D341Med (cell line): ENCODE data around the gene PKD1L1.
"Not testable (repeated sequence)": the region's sequence is repeated elsewhere in the genome, so short reads cannot be mapped to it uniquely, and the experiment has no call there.

ENCODE experiments used
- DNase-seq: peaks from one replicate; pipeline ENCODE4 v3.0.0; 2012; ENCODE audit warnings: low spot score

Gene PKD1L1, protein sequence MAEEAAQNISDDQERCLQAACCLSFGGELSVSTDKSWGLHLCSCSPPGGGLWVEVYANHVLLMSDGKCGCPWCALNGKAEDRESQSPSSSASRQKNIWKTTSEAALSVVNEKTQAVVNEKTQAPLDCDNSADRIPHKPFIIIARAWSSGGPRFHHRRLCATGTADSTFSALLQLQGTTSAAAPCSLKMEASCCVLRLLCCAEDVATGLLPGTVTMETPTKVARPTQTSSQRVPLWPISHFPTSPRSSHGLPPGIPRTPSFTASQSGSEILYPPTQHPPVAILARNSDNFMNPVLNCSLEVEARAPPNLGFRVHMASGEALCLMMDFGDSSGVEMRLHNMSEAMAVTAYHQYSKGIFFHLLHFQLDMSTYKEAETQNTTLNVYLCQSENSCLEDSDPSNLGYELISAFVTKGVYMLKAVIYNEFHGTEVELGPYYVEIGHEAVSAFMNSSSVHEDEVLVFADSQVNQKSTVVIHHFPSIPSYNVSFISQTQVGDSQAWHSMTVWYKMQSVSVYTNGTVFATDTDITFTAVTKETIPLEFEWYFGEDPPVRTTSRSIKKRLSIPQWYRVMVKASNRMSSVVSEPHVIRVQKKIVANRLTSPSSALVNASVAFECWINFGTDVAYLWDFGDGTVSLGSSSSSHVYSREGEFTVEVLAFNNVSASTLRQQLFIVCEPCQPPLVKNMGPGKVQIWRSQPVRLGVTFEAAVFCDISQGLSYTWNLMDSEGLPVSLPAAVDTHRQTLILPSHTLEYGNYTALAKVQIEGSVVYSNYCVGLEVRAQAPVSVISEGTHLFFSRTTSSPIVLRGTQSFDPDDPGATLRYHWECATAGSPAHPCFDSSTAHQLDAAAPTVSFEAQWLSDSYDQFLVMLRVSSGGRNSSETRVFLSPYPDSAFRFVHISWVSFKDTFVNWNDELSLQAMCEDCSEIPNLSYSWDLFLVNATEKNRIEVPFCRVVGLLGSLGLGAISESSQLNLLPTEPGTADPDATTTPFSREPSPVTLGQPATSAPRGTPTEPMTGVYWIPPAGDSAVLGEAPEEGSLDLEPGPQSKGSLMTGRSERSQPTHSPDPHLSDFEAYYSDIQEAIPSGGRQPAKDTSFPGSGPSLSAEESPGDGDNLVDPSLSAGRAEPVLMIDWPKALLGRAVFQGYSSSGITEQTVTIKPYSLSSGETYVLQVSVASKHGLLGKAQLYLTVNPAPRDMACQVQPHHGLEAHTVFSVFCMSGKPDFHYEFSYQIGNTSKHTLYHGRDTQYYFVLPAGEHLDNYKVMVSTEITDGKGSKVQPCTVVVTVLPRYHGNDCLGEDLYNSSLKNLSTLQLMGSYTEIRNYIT (N-terminal part only)

DNA sequence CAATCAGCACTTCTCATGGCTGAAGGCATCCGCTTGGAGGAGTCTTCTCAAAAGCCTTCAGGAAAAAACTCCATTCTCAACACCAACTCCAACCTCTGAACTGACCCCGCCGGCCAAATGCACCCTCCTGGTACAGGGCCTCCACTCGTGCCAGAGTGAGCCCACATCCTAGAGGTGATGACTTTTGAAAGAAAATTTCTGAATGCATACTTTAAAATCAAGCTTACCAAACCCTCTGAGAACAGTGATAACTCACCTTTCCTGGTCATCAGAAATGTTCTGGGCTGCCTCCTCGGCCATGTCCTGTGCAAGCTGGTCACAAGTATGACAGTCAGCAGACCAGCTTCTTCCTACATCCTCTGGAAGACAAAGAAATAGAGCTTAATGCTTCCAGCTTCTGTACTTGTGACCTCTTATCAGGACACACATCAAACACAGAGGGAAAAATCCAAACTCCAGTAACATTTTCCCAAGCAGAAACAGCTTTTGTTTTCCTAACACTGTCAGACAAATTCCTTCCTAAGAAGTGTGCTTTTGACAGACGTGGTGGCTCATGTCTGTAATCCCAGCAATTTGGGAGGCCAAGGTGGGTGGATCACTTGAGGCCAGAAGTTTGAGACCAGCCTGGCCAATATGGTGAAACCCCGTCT is at the start of gene PKD1L1:
TSS of gene PKD1L1 (minus strand) at position 326 of the 650 bp plus-strand sequence. CDS start at position 300, 26 bp downstream.
- no peak for DNase-seq

DNA sequence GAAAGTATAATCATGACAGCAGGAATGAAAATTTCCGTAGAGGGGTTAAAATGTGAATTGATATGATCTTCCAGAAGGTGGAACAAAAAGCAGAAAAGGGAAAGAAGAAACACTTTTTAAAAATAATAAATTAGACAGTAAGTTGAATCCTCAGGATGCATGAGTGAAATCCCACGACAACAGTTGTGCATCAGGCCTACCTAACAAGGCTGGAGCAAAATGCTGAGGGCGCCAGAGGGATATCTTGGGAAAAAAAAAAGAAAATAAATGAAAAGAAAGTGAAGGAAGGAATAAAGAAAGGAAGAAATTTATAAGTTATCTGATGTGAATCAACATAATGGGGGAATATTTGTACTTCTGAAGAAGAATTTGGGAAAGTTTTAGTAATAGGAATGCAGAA is 44.2 kb upstream of the PKD1L1 start:
- no peak for DNase-seq

DNA sequence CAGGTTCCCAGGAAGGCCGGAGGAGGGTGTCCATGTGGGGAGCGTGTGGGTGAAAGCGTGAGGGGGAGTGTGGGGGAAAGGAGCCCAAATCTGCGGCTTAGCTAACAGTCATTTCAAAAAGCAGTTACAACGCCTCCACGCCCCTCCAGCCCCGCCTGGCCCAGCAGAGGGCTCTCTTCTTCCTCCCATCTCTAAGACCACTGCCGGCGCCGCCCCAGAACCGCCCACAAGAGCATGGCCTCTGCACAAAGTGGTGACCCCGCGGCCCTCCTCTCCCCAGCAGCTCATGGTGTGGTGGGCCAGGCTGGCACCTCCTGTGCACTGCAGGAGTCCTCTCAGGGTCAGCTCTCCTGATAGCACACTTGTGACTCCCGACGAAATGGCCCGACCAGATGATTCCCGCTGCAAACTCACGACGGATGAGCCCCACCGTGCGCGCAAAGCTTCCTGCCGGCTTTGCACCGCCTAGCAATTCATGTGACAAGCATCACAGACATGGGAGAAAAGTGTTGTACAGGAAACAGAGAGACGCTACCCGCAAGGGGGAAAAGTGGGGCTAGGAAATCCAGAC is 43.6 kb upstream of the PKD1L1 start:
- peak; percentile 88 for DNase-seq

DNA sequence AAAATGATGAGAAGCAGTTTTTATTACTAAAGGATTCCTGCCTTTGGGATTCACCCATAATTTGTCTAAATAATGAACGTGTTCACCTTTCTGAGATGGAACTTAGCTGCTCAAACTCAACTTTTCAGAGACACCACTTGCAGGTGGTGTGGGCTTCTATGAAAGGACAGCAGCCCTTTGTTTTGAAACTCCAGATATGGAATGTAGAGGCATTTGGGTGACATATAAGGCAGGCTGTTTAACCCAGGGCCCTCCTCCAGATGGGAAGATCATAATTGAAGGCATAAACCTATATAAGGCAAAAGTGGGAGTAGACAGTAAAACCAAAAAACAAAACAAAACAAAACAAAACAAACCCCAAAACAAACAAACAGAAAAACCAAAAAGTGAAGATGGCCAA is 43.0 kb upstream of the PKD1L1 start:
- DNase-seq: no peak

DNA sequence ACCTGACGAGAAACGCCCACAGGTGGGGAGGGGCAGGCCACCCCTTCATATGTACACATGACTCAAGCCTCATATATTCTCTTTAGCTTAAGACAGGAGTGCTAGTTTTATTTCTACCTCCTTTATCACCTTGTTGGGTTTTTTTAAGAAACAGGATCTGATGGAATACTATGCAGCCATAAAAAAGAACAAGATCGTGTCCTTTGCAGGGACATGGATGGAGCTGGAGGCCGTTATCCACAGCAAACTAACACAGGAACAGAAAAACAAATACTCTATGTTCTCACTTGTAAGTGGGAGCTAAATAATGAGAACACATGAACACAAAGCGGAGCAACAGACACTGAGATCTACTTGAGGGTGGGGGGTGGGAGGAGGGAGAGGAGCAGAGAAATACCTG is 42.3 kb upstream of the PKD1L1 start:
- DNase-seq: no peak

DNA sequence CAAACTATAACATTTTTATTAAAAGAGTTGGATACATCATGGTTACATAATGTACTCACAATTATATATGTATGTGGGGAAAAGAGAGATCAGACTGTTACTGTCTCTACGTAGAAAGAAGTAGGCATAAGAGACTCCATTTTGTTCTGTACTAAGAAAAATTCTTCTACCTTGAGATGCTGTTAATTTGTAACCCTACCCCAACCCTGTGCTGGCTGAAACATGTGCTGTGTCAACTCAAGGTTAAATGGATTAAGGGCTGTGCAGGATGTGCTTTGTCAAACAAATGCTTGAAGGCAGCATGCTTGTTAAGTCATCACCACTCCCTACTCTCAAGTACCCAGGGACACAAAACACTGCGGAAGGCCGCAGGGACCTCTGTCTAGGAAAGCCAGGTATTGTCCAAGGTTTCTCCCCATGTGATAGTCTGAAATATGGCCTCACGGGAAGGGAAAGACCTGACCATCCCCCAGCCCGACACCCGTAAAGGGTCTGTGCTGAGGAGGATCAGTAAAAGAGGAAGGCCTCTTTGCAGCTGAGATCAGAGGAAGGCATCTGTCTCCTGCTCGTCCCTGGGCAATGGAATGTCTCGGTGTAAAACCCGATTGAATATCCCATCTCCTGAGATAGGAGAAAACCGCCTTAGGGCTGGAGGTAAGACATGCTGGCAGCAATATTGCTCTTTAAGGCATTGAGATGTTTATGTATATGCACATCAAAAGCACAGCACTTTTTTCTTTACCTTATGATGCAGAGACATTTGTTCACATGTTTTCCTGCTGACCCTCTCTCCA is 41.5 kb upstream of the PKD1L1 start:
- not testable (repeated sequence) for DNase-seq

DNA sequence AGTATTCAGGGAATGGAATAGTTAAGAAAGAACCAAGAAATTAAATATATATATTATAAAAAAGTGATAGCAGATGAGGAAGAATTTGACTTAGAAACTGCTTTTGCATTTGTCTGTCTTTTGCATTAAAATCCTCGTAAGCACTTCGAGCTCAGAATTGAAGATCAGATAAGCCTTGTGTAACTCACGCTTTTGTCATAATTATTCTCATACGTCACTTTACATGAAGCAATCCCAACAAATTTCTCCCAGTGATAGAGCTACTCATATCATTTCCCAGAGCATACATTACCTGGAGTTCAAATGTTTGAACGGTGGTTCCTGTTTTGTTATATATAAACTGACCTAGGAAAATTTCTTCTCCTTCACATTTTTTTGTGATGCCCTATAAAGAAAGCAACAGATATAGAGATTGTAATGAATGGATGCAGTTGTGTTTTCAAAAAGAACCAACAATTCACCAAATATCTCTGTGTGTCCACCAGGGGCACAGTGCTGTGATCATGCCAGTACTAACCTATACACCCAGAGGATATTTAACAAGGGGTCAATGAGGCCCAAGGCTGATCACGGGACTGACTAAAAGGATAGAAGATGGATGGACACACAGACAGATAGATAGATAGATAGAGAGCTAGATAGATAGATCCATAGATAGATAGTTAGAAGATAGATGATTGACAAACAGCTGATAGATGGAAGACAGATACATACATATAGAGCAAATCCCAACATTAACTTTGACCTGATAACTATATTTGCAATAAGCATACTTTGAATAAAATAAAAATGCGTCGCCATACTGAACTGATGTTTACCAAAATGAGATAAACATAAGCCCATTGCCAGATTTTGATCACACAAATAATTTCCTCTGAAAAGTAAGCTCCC is 40.5 kb upstream of the PKD1L1 start:
- no peak for DNase-seq

DNA sequence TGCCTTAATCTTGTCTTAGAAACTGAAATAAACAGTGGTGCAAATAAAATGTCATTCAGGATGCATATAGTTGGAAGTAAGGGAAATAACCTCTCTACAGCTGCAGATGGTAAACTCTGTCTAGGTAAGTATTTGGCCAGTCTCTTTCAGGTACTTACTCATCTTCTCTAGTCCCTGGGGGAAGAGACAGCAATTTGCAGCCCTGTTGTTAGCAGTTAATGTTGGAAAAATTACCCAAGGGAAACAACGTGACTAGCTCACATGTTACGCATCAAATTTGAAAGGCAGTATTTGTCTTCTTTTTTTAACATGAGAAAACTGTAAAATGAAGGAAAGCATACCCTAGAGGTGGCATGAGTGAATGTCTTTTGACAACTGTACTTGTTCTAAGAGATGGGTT is 34.3 kb upstream of the PKD1L1 start:
- no peak for DNase-seq

DNA sequence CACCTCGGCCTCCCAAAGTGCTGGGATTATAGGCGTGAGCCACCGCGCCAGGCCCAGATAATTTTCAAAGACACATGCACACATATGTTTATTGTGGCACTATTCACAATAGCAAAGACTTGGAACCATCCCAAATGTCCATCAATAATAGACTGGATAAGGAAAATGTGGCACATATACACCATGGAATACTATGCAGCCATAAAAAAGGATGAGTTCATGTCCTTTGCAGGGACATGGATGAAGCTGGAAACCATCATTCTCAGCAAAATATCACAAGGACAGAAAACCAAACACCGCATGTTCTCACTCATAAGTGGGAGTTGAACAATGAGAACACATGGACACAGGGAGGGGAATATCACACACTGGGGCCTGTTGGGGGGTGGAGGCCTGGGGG is 32.4 kb upstream of the PKD1L1 start:
- DNase-seq: not testable (repeated sequence)

DNA sequence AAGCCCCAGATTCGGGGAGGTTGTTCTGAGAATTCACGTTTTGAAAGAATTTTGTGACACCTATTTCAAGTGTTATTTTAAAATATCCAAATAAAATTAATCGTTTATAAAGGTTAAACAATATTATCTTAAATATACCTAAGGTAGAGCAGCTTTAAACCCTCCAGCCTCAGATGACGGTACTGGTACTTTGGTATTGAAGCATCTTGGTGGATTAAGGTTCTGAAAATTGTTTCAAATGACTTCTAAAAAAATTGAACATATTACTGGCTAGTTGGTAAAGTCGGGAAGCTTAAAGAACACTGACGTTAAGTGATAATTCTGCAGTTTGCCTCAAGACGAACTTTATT is 31.5 kb upstream of the PKD1L1 start:
- DNase-seq: no peak

DNA sequence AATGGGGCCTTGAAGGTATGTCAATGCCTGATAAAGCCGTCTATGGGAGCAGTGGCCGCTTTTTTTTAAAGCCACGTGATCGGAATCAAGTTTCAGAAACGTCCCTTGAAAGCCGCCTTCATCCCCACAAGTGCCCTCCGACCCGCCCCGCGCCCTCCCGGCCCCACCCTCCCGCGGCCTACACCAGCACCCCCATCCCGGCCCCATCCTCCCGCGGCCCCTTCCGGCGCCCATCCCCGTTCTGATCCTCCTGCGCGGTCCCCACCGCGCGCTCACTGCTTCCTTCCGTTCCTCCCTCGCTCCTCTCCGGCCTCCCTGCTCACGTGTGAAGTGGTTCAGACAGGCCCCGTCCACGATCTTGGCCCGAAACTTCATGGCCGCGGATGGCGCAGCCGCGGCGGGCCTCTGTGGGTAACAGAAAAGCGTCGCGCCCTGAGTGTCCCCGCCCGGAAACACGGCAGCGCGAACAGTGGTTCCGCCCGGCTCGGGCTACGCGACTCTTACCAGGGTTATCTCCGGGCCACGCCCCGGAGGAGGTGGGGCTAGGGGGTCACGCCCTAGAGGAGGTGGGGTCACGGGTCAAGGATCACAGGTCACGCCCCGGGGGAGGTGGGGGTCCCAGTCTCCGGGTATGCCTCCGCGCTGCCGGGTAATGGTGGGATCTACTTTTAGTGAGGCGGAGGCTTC is 31.0 kb upstream of the PKD1L1 start, which contains the start of gene HUS1:
TSS of gene HUS1 (minus strand) at position 471 of the 687 bp plus-strand sequence. CDS start at position 375, 96 bp downstream.
- peak; percentile 92 for DNase-seq

DNA sequence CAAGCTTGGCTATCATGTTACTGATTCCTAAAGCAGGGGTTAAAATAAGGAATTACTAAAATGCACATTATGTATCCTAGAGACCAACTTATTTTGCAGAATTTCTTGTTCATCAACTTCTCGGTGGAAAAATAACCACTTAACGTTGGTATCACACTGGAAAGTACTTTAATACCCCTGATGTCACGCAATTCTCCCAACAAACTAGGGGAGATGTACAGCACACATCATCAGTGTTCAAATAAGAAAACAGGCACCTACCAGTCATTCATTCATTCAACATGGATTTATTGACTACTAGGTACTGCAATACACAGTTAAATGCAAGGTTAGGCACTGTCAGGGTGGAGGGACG is 30.5 kb upstream of the PKD1L1 start:
- no peak for DNase-seq

DNA sequence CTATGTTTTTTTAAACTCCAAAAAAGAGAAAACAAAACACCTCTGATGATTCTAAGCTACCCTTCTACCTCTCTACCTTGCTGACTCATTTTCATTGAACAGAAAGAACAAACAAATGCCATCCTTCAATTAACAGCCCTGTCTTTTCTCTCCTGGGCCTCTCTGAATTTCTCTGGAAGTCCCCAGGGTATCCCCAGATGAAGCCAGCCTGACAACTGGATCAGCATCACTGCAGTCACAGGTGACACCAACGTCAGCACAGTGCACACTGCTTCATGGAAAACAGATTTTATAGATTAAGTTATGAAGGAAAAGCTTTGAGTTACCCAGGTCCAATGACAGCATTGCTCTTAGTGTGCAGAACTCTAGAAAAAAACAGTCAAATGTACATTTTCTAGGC is 25.5 kb upstream of the PKD1L1 start:
- DNase-seq: no peak

DNA sequence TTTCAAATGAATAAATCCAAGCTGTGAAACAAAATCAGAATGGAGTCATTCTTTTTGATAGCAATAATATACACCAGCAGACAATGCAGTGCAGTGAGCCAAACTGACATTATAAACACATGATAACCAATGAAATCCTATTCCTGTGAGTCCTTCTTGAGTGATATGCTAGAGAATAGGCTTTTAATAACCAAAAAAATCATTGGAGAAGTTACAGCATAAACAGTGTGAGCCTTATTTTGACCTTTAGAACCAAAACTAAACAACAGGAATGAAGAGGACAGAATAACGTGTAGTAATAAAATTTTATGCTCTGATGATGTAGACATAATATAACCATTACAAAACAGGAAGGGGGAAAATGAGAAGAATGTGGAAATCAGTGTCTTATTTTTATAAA is 22.5 kb upstream of the PKD1L1 start:
- DNase-seq: no peak

DNA sequence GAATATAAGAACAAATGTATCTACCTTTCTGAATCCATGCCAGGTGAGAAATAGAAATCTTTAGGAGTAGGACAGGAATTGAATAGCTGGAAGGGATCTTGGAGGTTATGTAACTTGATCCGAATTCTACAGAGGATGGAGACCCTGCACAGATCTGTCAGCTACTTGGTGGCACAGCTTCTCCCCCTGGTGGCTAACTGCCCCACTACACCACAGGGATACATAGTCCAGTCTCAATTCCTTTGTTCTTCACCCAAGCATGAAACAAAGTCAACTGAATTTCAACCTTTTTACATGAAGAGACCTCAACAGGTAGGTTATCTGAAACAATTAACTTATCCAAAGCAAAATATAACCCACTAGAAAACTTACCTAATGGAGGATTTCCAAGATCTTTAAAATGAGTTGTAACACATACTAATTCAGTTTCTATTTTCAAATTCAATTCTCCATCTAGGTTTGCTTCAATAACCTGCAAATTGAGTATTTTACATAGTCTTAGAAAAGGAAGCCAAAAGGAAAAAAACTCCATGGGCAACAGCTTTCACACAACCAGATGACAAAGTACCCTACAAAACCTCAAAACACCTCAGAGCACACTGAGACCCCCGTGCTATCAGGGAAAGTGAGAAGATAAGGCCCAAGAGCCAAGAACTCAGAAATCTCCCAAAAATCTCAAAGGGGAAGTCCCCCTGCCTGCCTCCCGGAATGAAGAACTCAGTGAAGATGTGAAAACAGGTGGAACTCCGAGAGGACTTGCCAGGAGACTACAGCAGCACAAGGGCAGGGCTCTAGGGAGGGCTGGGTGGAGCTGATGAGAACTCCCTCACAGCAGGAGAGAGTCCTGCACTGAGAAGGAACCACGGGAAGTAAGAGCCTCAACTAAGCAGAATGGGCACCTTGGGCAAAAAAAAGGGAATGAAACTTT is 20.8 kb upstream of the PKD1L1 start:
- DNase-seq: peak; percentile 77

DNA sequence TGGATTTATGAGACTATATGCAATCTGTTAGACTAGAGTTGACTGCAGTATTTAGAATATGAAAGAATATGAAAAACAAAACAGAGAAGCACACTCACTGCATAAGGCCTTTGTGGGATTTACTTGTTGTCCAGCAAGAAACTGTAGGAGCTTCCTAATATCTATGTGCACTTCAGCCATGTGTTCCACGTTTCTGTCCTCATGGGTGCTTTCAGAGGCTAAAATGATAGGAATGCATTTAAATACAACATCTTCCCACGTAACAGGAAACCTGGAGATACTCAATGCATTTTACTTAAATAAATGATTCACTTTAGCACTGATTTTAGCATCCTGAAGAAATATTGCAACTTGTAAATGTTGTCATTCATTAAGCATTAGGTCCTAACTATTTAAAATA is 19.4 kb upstream of the PKD1L1 start:
- DNase-seq: no peak

DNA sequence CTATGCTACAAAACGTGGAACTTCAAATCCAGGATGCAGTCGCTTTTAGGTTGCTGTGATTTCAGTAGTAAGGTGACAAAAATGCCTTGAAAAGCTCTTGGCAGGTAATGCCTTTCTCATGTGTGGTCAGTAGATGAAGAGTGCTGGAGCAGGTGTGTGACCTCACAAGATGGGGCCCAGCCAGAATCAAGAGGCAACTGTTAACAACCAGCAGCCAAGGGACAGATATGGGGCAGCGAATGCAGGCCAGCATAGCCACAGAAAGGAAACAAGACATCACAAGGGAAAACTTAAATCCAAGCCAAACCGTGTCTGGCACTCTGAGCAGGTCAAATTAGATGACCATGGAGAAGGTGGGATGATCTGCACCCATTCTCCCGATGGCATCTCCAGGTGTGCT is 18.9 kb upstream of the PKD1L1 start:
- no peak for DNase-seq

DNA sequence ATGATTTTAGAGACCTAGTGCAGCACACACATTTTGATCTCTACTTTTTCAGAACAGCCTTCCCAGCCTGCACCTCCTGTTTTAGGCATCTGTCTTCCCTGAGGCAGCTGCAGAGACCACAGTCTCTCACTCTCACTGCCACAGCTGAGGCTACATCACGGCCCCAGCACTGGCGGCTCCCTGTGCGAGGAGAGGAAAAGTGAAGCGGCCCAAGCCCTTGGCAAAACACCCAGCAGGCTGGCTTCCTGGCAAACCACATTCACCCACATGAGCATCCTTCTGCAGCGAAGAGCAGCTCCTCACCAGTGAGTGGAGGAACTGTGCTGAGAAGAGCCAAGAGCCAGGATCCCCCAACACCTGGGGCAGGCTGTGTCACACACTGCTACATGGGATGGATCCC is 17.2 kb upstream of the PKD1L1 start:
- no peak for DNase-seq
